HepG2 (cell line): ENCODE data around the gene C2orf76.

Source experiments
- PPARG ChIP-seq: conservative IDR thresholded peaks from 2 replicates; pipeline ENCODE4 v1.6.1; 2016; ENCODE audit warnings: missing biosample characterization, missing genetic modification reagents
- SIN3A ChIP-seq: IDR thresholded peaks from 2 replicates; pipeline ENCODE4 v1.6.1; 2011; ENCODE audit warnings: low read depth, mild to moderate bottlenecking, control low read depth, low read length, borderline replicate concordance
- SUZ12 ChIP-seq: fragments of 150-350 bp; IDR thresholded peaks from 2 replicates; pipeline ENCODE4 v1.6.1; 2014; ENCODE audit warnings: low read depth, low read length
- TGIF2 ChIP-seq: IDR thresholded peaks from 2 replicates; pipeline ENCODE4 v1.6.1; 2016; ENCODE audit warnings: control low read depth, missing compliant biosample characterization

- TF ChIP-seq SUZ12, result no peak
- no peak for TF ChIP-seq SIN3A
- no peak for TF ChIP-seq PPARG (CRISPR knock-in tag)
- TF ChIP-seq TGIF2 (CRISPR knock-in tag), result no peak
These were observed 101.0 kb downstream of the C2orf76 start for GRCh38 chr2:119265693-119266066.
